Bronchial smooth muscle cell (primary cell): ENCODE measurements around the gene LDB1. TPM values are rescaled to one million over a fixed set of nuclear protein-coding genes. Genes with fewer than 3 reads are reported as not detected.

Experiments
- total RNA-seq: library from RNA; depleted of rRNA; stranded (reverse); fragments of >200 nt; gene quantifications from 2 replicates; pipeline ENCODE4 v1.2.1, GENCODE V29; 2014

LDB1 gene, protein sequence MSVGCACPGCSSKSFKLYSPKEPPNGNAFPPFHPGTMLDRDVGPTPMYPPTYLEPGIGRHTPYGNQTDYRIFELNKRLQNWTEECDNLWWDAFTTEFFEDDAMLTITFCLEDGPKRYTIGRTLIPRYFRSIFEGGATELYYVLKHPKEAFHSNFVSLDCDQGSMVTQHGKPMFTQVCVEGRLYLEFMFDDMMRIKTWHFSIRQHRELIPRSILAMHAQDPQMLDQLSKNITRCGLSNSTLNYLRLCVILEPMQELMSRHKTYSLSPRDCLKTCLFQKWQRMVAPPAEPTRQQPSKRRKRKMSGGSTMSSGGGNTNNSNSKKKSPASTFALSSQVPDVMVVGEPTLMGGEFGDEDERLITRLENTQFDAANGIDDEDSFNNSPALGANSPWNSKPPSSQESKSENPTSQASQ
- total RNA-seq, result 46.8 and 66.1 TPM in 2 replicates

DNA sequence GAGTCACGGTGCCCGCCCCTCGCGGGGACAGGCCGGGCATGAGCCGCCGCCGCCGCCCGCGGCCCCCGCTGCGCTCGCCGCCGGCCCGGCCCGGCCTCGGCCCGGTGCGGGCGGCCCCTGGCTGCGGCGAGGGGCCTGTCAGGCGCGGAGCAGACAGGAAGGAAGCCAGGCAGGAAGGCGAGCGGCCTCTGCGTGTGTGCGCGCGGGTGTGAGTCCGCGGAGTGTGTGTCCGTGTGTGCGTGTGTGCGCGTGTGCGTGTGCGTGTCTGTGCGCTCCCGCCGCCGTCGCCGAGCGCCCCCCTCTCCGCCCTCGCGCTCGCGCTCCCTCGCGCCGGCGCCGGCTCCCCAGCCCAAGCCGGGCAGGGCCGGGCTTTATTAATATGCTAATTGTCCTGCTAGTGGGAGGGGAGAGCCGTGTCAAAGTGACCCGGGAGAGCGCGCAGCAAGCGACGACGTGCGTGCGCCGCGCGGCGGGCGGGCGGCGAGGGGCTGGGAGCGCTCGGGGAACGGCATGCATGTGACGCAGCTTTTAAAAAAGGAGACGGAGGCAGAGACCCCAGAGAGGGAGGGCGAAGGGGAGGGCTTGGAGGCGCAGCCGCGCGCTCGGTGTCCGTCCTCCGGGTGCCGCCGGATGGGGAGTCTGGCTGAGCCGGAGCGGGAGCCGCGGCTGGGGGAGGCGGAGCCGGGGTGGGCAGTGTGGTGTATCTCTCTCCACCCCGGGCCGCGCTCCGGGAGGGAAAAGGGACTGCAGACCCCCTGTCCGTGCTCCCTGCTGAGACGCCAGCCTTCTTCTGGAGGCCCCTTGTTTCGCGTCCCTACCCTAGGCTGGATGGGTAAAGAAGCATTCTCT, at the start of gene LDB1:
Gene LDB1 (minus strand): TSS at position 227 of the 849 bp plus-strand sequence. CDS start 258 bp downstream, outside the sequence.

DNA sequence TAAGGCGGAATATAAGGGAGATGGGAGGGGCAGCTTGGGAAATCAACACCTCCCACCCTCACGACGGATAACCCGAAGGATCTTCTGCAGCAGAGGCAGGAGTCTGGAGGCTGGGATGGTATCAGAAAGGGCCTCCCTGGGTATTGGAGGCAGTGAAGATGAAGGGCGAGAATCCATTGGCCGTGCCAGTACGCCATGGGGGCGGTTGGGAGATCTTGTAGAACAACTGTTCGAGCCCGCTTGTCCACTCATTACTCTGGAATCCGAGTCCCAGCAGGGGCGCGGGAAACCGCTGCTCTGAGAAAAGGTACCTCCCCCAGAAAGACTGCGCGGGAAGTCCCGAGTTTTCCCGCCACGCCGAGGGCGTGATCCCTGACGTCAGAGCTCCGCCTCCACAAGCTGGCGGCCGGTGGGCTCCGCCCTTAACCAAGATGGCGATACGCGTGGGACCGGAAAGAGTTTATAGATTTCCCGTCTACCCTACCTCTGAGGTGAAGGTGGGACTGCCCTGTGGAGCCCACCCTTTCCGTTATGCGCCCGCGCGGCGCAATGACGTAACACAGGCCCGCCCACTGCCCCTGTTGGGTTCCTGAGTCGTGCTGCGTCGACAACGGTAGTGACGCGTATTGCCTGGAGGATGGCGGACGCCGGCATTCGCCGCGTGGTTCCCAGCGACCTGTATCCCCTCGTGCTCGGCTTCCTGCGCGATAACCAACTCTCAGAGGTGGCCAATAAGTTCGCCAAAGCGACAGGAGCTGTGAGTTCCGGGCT, 31.8 kb upstream of the LDB1 start, which contains the start of gene NOLC1:
Gene NOLC1 (plus strand): TSS at position 616 of the 771 bp plus-strand sequence. CDS start 22 bp downstream, at position 638.

DNA sequence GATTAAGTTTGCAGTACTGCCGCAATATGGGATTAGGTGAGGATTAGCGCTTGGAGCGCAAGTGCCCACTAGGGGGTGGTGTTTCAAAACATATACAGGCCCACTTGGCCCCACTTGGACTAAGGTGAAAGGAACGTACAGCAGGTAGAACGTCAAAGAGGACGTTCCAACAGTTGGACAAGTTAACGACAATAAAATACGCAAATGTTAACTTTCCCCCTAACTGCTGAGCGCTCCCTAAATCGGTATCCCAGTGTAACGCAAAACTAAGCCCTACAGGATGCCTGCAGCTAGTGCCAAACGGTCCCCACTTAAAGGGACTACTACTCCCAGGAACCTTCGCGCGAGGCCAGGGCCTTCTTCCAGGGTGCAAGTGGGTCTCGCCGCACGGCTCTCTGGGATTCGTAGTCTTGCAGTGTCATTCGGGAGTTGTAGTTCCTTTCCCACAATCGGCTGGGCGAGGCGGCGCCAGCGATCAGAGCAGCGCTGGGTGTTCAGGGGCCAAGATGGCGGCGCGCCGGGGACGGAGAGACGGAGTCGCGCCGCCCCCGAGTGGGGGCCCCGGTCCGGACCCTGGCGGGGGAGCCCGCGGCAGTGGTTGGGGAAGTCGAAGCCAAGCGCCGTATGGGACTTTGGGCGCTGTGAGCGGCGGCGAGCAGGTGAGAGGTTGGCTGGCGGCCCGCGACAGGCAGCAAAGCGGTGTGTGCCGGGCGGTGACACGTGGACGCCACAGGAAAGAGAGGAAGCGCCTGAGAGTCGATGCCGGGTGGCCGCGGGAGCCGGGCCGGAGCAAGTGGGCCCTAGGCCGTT, 12.6 kb upstream of the LDB1 start, which contains the start of gene PPRC1:
Gene PPRC1 (plus strand): TSS at position 478 of the 810 bp plus-strand sequence. CDS start 29 bp downstream, at position 507.

DNA sequence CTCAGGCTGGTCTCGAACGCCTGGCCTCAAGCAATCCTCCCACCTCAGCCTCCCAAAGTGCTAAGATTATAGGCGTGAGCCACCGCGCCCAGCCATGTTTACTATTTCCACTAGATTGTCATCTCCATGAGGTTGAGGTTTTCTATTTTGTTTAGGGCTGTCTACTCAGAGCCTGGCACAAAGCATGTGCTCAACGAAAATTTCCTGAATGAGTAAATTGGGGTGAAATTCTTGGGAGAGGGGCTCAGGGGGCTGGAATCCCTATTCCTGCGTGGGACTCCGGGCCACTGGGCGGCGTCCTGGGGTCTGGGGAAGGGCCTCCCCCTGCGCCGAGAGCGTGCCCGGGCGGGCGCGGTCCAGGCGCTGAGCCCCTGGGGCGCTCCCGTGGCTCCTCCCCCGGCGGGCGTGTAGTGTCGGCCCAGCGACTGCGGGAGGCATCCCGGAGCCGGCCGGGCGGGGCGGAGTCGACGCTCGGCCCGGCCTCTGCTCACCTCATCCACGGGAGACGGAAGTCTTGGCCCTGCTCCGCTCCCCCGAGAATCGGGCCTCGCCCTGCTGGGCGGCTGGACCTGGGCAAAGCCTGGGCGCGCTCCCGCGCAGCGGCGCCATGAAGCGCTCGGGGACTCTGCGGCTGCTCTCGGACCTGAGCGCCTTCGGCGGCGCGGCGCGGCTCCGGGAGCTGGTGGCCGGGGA, 55.2 kb downstream of the LDB1 start, which contains the start of gene HPS6:
Gene HPS6 (plus strand): TSS at position 482 of the 693 bp plus-strand sequence. CDS start 126 bp downstream, at position 608.

Other genes with a start within 250 kb of the LDB1 start
- gene ARMH3, start 64.2 kb downstream of the LDB1 start, total RNA-seq, result 9.3 and 9.4 TPM in 2 replicates
- 18.4 and 22.4 TPM in 2 replicates for gene HPS6, start 55.0 kb downstream of the LDB1 start, total RNA-seq
- 7.3 and 9.2 TPM in 2 replicates for gene PPRC1, start 12.7 kb upstream of the LDB1 start, total RNA-seq
- 13.1 and 14.4 TPM in 2 replicates for gene NOLC1, start 32.0 kb upstream of the LDB1 start, total RNA-seq
- 0.47 and 0.69 TPM in 2 replicates for gene ELOVL3, start 105.9 kb upstream of the LDB1 start, total RNA-seq
- gene PITX3, start 121.1 kb upstream of the LDB1 start, total RNA-seq, result 0.16 TPM in 1 of 2 replicates, not detected in the other
- gene GBF1, start 125.2 kb upstream of the LDB1 start, total RNA-seq, result 17.0 and 18.6 TPM in 2 replicates